CD4-positive, alpha-beta T cell (primary cell): ENCODE results near the gene ERMARD. TPM values are rescaled to one million over a fixed set of nuclear protein-coding genes. Genes with fewer than 3 reads are reported as not detected.

Experiments
- ATAC-seq: fragments of 200-7000 bp; cut with Tn5 transposase; one replicate; pipeline ENCODE4 v1.10.0; 2022; ENCODE audit warnings: mild to moderate bottlenecking; ENCODE audit not compliant: poor library complexity
- CTCF ChIA-PET: fragments of 350-600 bp; sonication (Branson Sonifier 250); formaldehyde crosslinking; loops from one replicate; lab custom pipeline; 2021; ENCODE audit warnings: antibody characterized with exemption, inconsistent platforms; lab: Charles Lee
- POLR2A ChIA-PET: fragments of 350-600 bp; sonication (Branson Sonifier 250); formaldehyde crosslinking; loops from one replicate; lab custom pipeline; 2021; ENCODE audit warnings: antibody characterized with exemption, inconsistent platforms; lab: Charles Lee
- DNase-seq, 14 experiments: peaks; one replicate each; pipeline ENCODE4 v3.0.0-alpha.2; 2013 to 2020; ENCODE audit warnings: mixed read lengths in 2 of 14
- H3K27ac ChIP-seq, 2 donors: one replicate each; pipeline versions ENCODE4 v1.5.1 to v1.7.0; 2013; ENCODE audit warnings: low read length in 2 of 2, low read depth in 1 of 2, mild to moderate bottlenecking in 1 of 2
- H3K27me3 ChIP-seq, 2 experiments: 1 replicate in 1 of 2; 2 replicates in 1 of 2; pipeline versions ENCODE4 v1.6.1 to v1.7.0; 2013; ENCODE audit warnings: low read length in 2 of 2, control low read depth in 1 of 2, mild to moderate bottlenecking in 1 of 2, moderate library complexity in 1 of 2; ENCODE audit not compliant: insufficient read depth in 2 of 2, control insufficient read depth in 1 of 2
- H3K36me3 ChIP-seq: one replicate; pipeline ENCODE4 v1.6.1; 2013; ENCODE audit warnings: low read length, control low read depth; ENCODE audit not compliant: insufficient read depth
- H3K4me1 ChIP-seq: one replicate; pipeline ENCODE4 v1.6.1; 2013; ENCODE audit warnings: low read length, control low read depth; ENCODE audit not compliant: insufficient read depth
- H3K4me3 ChIP-seq: one replicate; pipeline ENCODE4 v1.5.1; 2013; ENCODE audit warnings: mild to moderate bottlenecking, low read length, moderate library complexity
- H3K9me3 ChIP-seq, 2 experiments: 1 replicate in 1 of 2; 2 replicates in 1 of 2; pipeline versions ENCODE4 v1.6.1 to v1.7.0; 2013; ENCODE audit warnings: low read length in 2 of 2, mild to moderate bottlenecking in 2 of 2, control low read depth in 1 of 2, moderate library complexity in 1 of 2; ENCODE audit not compliant: control insufficient read depth in 1 of 2, insufficient read depth in 1 of 2
- H3K27ac Mint-ChIP-seq: one replicate; pipeline ENCODE4 v1.8.0; 2020; ENCODE audit warnings: mixed read lengths
- H3K27me3 Mint-ChIP-seq: one replicate; pipeline ENCODE4 v1.8.0; 2021; ENCODE audit warnings: mixed read lengths
- H3K36me3 Mint-ChIP-seq: one replicate; pipeline ENCODE4 v1.8.0; 2021; ENCODE audit warnings: low read depth, mixed read lengths
- H3K4me1 Mint-ChIP-seq: one replicate; pipeline ENCODE4 v1.8.0; 2021; ENCODE audit warnings: low read depth, mixed read lengths
- H3K4me3 Mint-ChIP-seq: one replicate; pipeline ENCODE4 v1.8.0; 2020; ENCODE audit warnings: mild to moderate bottlenecking, mixed read lengths
- H3K9me3 Mint-ChIP-seq: one replicate; pipeline ENCODE4 v1.8.0; 2020; ENCODE audit warnings: mixed read lengths
- CTCF ChIP-seq: fragments of 200-600 bp; IDR thresholded peaks from one replicate; pipeline ENCODE4 v1.8.0; 2022; ENCODE audit warnings: antibody characterized with exemption, mild to moderate bottlenecking
- intact Hi-C, 2 experiments: fragments of 100-400 bp; cut with DNase I in 1 of 2; cut with micrococcal nuclease in 1 of 2; formaldehyde crosslinking; loops; one replicate each; pipeline versions ENCODE4 v1.15.1 to v1.9.0; 2023 to 2025; cut with DNase I, micrococcal nuclease
- total RNA-seq, 174 experiments: library from RNA in 2 of 174; stranded (reverse) in 2 of 174; gene quantifications; one replicate each; pipeline ENCODE4 v1.2.3 and lab custom pipeline; 2021 to 2026

Gene ERMARD
- total RNA-seq, 2 experiments from 2014 or later, result 24.2 to 26.2 TPM

- DNase-seq (no peak), ATAC-seq (no peak)
- H3K36me3 ChIP-seq, result no peaks in the 10 kb centered on the region
- H3K4me3 ChIP-seq, result no peak overlapping the region
- Mint-ChIP-seq H3K27me3 (peaks cover 67% of the 10 kb centered on the region), H3K4me3 (no peak overlapping the region), H3K27ac (no peak overlapping the region), H3K4me1 (no peaks in the 10 kb centered on the region), H3K36me3 (no peaks in the 10 kb centered on the region), H3K9me3 (peaks cover 2% of the 10 kb centered on the region)
- H3K4me1 ChIP-seq, result peaks cover 6% of the 10 kb centered on the region
- H3K27me3 ChIP-seq, result peaks cover 16 to 18% of the 10 kb centered on the region in 2 experiments
- H3K27ac ChIP-seq, result no peak overlapping the region
- ChIA-PET CTCF (interaction anchor here (1.4 to 1.8 kb wide), 2 partner anchors 13 to 687 kb away, joined by 8 to 12 read pairs; no protein-coding TSS in a partner anchor), POLR2A (no interaction called here)
- no peak for TF ChIP-seq CTCF
- peaks cover 4 to 5% of the 10 kb centered on the region in 2 experiments for H3K9me3 ChIP-seq
- intact Hi-C loops, result loop anchor here (1.0 to 10.0 kb wide), 3 partner anchors 104 to 686 kb away; no protein-coding TSS in a partner anchor
These were observed 79.5 kb downstream of the ERMARD start for GRCh38 chr6:169830876-169831275.

Other genes with a start within 250 kb of the ERMARD start
- 10 to 100 TPM; 22.0 to 23.5 TPM for gene WDR27, start 49.6 kb upstream of the ERMARD start, total RNA-seq
- gene C6orf120, start 49.5 kb upstream of the ERMARD start, total RNA-seq, result 10 to 100 TPM; 19.7 to 21.3 TPM
- 10 to 100 TPM; 93.9 to 97.8 TPM for gene PHF10, start 27.1 kb upstream of the ERMARD start, total RNA-seq
- 1 to 10 TPM; 4.1 to 4.3 TPM for gene DYNLT2, start 50 bp upstream of the ERMARD start, total RNA-seq